Epidermal melanocyte (primary cell): ENCODE data around the gene FOXRED1.
"Not testable (repeated sequence)": the region's sequence is repeated elsewhere in the genome, so short reads cannot be mapped to it uniquely, and the experiment has no call there.

ENCODE experiments used
- DNase-seq: peaks from one replicate; pipeline ENCODE4 v3.0.0; 2011; ENCODE audit warnings: low spot score; ENCODE audit not compliant: insufficient read length

The FOXRED1 gene

GRCh38 chr11:126268708-126269579, at the start of gene FOXRED1, which contains the start of gene SRPRA:
TSS of gene FOXRED1 (plus strand) at chr11:126269154. CDS start at chr11:126269207, 53 bp downstream.
TSS of gene SRPRA (minus strand) at chr11:126268895. CDS start at chr11:126268804, 91 bp downstream.
- peak; percentile 100 for DNase-seq

GRCh38 chr11:126219547-126219946, 49.4 kb upstream of the FOXRED1 start:
- no peak for DNase-seq

- no peak for DNase-seq
Measured at GRCh38 chr11:126224647-126225294, 44.2 kb upstream of the FOXRED1 start.

- DNase-seq = no peak
Measured at GRCh38 chr11:126225295-126225665, 43.7 kb upstream of the FOXRED1 start.

GRCh38 chr11:126226334-126227084, 42.4 kb upstream of the FOXRED1 start:
- DNase-seq = no peak

GRCh38 chr11:126229858-126230540, 39.0 kb upstream of the FOXRED1 start:
- no peak for DNase-seq

GRCh38 chr11:126231725-126232459, 37.1 kb upstream of the FOXRED1 start:
- DNase-seq = no peak

- no peak for DNase-seq
Measured at GRCh38 chr11:126232683-126233082, 36.3 kb upstream of the FOXRED1 start.

- DNase-seq = no peak
Measured at GRCh38 chr11:126233391-126233790, 35.6 kb upstream of the FOXRED1 start.

GRCh38 chr11:126246636-126247035, 22.3 kb upstream of the FOXRED1 start:
- DNase-seq = no peak

GRCh38 chr11:126253265-126253664, 15.7 kb upstream of the FOXRED1 start:
- no peak for DNase-seq

- DNase-seq = no peak
Measured at GRCh38 chr11:126254819-126255218, 14.1 kb upstream of the FOXRED1 start.

- DNase-seq = not testable (repeated sequence)
Measured at GRCh38 chr11:126255507-126255906, 13.4 kb upstream of the FOXRED1 start.

GRCh38 chr11:126256216-126256615, 12.7 kb upstream of the FOXRED1 start:
- DNase-seq = no peak

- no peak for DNase-seq
Measured at GRCh38 chr11:126257144-126257543, 11.8 kb upstream of the FOXRED1 start.

GRCh38 chr11:126257764-126258163, 11.2 kb upstream of the FOXRED1 start:
- no peak for DNase-seq

- DNase-seq = no peak
Measured at GRCh38 chr11:126262216-126262615, 6.7 kb upstream of the FOXRED1 start.

GRCh38 chr11:126263489-126263888, 5.5 kb upstream of the FOXRED1 start:
- DNase-seq = no peak

- no peak for DNase-seq
Measured at GRCh38 chr11:126265811-126266210, 3.1 kb upstream of the FOXRED1 start.

- DNase-seq = no peak
Measured at GRCh38 chr11:126267650-126268049, 1.3 kb upstream of the FOXRED1 start.

GRCh38 chr11:126268361-126268707, 620 bp upstream of the FOXRED1 start:
- DNase-seq = peak; percentile 33
